GM12865 (cell line): ENCODE data around the gene PNPLA7.

Experiments
- DNase-seq: peaks from one replicate; pipeline ENCODE4 v3.0.0; 2010; ENCODE audit warnings: low read depth
- H3K4me3 ChIP-seq: 2 replicates; pipeline ENCODE4 v1.5.1; 2011; ENCODE audit warnings: mild to moderate bottlenecking, low read depth, low read length, control low read depth
- CTCF ChIP-seq: IDR thresholded peaks from 2 replicates; pipeline ENCODE4 v1.5.1; 2011; ENCODE audit warnings: low read length, control low read depth, low read depth, inconsistent platforms; ENCODE audit not compliant: insufficient read depth; ENCODE audit errors: missing control alignments

The PNPLA7 gene

GRCh38 chr9:137434498-137435380, 115.5 kb downstream of the PNPLA7 start:
- DNase-seq = no peak
- TF ChIP-seq CTCF = no peak
- no peak overlapping the region for H3K4me3 ChIP-seq

GRCh38 chr9:137433916-137434431, 116.2 kb downstream of the PNPLA7 start:
- no peak for TF ChIP-seq CTCF
- DNase-seq = no peak
- no peak overlapping the region for H3K4me3 ChIP-seq

- H3K4me3 ChIP-seq = no peak overlapping the region
- no peak for TF ChIP-seq CTCF
- no peak for DNase-seq
Observed at GRCh38 chr9:137433349-137433915, 116.8 kb downstream of the PNPLA7 start.

GRCh38 chr9:137432687-137433348, 117.4 kb downstream of the PNPLA7 start:
- no peak for TF ChIP-seq CTCF
- no peak for DNase-seq
- no peak overlapping the region for H3K4me3 ChIP-seq

- H3K4me3 ChIP-seq = no peak overlapping the region
- no peak for DNase-seq
- TF ChIP-seq CTCF = no peak
Observed at GRCh38 chr9:137431416-137431931, 118.7 kb downstream of the PNPLA7 start.

- no peak for DNase-seq
- TF ChIP-seq CTCF = no peak
- no peak overlapping the region for H3K4me3 ChIP-seq
Observed at GRCh38 chr9:137430723-137431415, 119.3 kb downstream of the PNPLA7 start.
